Kidney (tissue), 14 donors: ENCODE measurements around the gene CCNG2. TPM values are rescaled to one million over a fixed set of nuclear protein-coding genes. Genes with fewer than 3 reads are reported as not detected.

Source experiments
- DNase-seq, 5 donors: peaks; one replicate each; pipeline ENCODE4 v3.0.0-alpha.2; 2013 to 2020
- FAIRE-seq: peaks from 2 replicates; lab custom pipeline; 2012; peaks lifted over from hg19 to GRCh38; lab: Jason Lieb, UNC
- H3K27ac ChIP-seq, 2 donors: one replicate each; pipeline ENCODE4 v1.7.0; 2013; ENCODE audit warnings: low read depth in 2 of 2, low read length in 2 of 2, inconsistent platforms in 1 of 2
- H3K27me3 ChIP-seq: one replicate; pipeline ENCODE4 v1.7.1; 2013; ENCODE audit warnings: low read length, inconsistent platforms; ENCODE audit not compliant: control insufficient read depth, insufficient read depth
- H3K36me3 ChIP-seq, 3 donors: one replicate each; pipeline versions ENCODE4 v1.7.0 to v1.7.1; 2013; ENCODE audit warnings: low read length in 3 of 3, control low read depth in 1 of 3, inconsistent platforms in 1 of 3; ENCODE audit not compliant: insufficient read depth in 3 of 3, control insufficient read depth in 2 of 3
- H3K4me1 ChIP-seq, 3 donors: one replicate each; pipeline versions ENCODE4 v1.7.0 to v1.7.1; 2013; ENCODE audit warnings: low read length in 3 of 3, inconsistent platforms in 1 of 3, low read depth in 1 of 3; ENCODE audit not compliant: control insufficient read depth in 2 of 3, insufficient read depth in 2 of 3
- H3K4me3 ChIP-seq, 3 donors: one replicate each; pipeline versions ENCODE4 v1.7.0 to v1.8.1; 2013; ENCODE audit warnings: low read length in 3 of 3, control low read depth in 1 of 3, inconsistent platforms in 1 of 3
- H3K9ac ChIP-seq, 3 donors: one replicate each; pipeline versions ENCODE4 v1.7.0 to v1.7.1; 2013; ENCODE audit warnings: low read length in 3 of 3, control low read depth in 1 of 3, inconsistent platforms in 1 of 3
- H3K9me3 ChIP-seq, 3 donors: one replicate each; pipeline versions ENCODE4 v1.7.0 to v1.7.1; 2013; ENCODE audit warnings: low read length in 3 of 3, control low read depth in 1 of 3, inconsistent platforms in 1 of 3; ENCODE audit not compliant: control insufficient read depth in 2 of 3, insufficient read depth in 1 of 3
- CTCF ChIP-seq: IDR thresholded peaks from 3 replicates; pipeline ENCODE4 v1.5.1; 2012; ENCODE audit warnings: mild to moderate bottlenecking, moderate library complexity, borderline replicate concordance; ENCODE audit not compliant: insufficient read depth; ENCODE audit errors: extremely low read depth
- intact Hi-C: fragments of 100-400 bp; cut with DNase I; formaldehyde crosslinking; loops from one replicate; pipeline ENCODE4 v1.11.1; 2022
- polyA plus RNA-seq: library from polyadenylated mRNA; stranded (reverse); fragments of 350-450 nt; fragmentation: Illumina TruSeq; extraction: RNeasy Lipid Tissue Mini Kit (QIAGEN cat#74804); gene quantifications from one replicate; pipeline ENCODE4 v1.2.3, GENCODE V29; 2014; ENCODE audit warnings: low read depth, low replicate concordance; ENCODE audit not compliant: insufficient read depth
- total RNA-seq: library from RNA; stranded (reverse); fragmentation: NEBNext Ultra II Directional; extraction: Animal tissue kit (Norgen Biotek cat#: 25700); gene quantifications from one replicate; pipeline ENCODE4 v1.2.1, GENCODE V29; 2021
- donor health status: control.
- donor health status: control.
- donor health status: control.
- donor health status: control.
- donor health status: control.
- donor health status: DM: yes; HTN: yes; CAD: no.
- donor health status: Normal renal cell carcinoma (clear cell type).

Gene CCNG2
- total and polyA plus RNA-seq, 2 donors from 2014 or later: 26.4 to 75.8 TPM

GRCh38 chr4:77196866-77197265 is 39.9 kb downstream of the CCNG2 start:
- Histone ChIP-seq H3K36me3 (no peaks in the 10 kb centered on the region), H3K9me3 (no peaks in the 10 kb centered on the region), H3K4me1 (no peaks in the 10 kb centered on the region), H3K27me3 (no peaks in the 10 kb centered on the region), H3K9ac (no peak overlapping the region), H3K4me3 (no peak overlapping the region), H3K27ac (no peak overlapping the region)
- intact Hi-C loops: no loop called here
- TF ChIP-seq CTCF: no peak
- no peak for DNase-seq
- FAIRE-seq: no peak

GRCh38 chr4:77197361-77197760 is 40.4 kb downstream of the CCNG2 start:
- H3K27me3 ChIP-seq: no peaks in the 10 kb centered on the region
- FAIRE-seq (no peak), DNase-seq (no peak)
- H3K27ac ChIP-seq: no peak overlapping the region
- intact Hi-C loops: no loop called here
- no peak overlapping the region for H3K4me3 ChIP-seq
- no peaks in the 10 kb centered on the region for H3K4me1 ChIP-seq
- TF ChIP-seq CTCF: no peak
- no peaks in the 10 kb centered on the region for H3K9me3 ChIP-seq
- H3K9ac ChIP-seq: no peak overlapping the region
- H3K36me3 ChIP-seq: no peaks in the 10 kb centered on the region

GRCh38 chr4:77197831-77198230 is 40.8 kb downstream of the CCNG2 start:
- H3K27ac ChIP-seq: no peak overlapping the region
- intact Hi-C loops: no loop called here
- FAIRE-seq (no peak), DNase-seq (no peak)
- H3K27me3 ChIP-seq: no peaks in the 10 kb centered on the region
- no peaks in the 10 kb centered on the region for H3K9me3 ChIP-seq
- no peaks in the 10 kb centered on the region for H3K36me3 ChIP-seq
- no peak overlapping the region for H3K9ac ChIP-seq
- no peaks in the 10 kb centered on the region for H3K4me1 ChIP-seq
- H3K4me3 ChIP-seq: no peak overlapping the region
- TF ChIP-seq CTCF: no peak

DNA sequence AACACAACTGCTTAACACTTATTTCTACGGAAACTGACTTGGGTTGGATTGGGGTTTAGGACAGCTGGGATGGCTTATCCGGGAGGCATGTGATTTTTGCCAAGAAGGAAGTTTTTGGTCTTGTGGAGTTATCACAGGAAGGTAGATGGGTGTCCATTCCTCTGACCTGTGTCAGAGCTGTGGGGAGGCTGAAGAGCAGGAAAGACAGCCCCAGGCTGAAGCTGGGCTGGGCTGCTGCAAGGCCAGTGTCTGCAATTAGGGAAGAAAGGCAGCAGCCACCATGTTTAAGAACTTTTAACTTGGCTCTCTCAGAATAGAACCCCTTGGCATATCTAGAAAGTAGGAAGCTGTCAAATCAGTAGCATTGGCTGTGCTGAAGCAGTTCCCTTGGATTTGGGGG is 42.3 kb downstream of the CCNG2 start:
- no peak for TF ChIP-seq CTCF
- H3K9me3 ChIP-seq: no peaks in the 10 kb centered on the region
- no peaks in the 10 kb centered on the region for H3K27me3 ChIP-seq
- intact Hi-C loops: no loop called here
- no peak overlapping the region for H3K4me3 ChIP-seq
- H3K36me3 ChIP-seq: no peaks in the 10 kb centered on the region
- H3K4me1 ChIP-seq: peaks cover 0 to 2% (median 0%) of the 10 kb centered on the region in 3 donors
- DNase-seq (no peak), FAIRE-seq (no peak)
- H3K27ac ChIP-seq: no peak overlapping the region
- H3K9ac ChIP-seq: no peak overlapping the region
